Trophoblast cell (in vitro differentiated cells and primary cell): ENCODE data around the gene TMEM87B.

Experiments
- DNase-seq, 2 donors: peaks; one replicate each; pipeline ENCODE4 v3.0.0-alpha.2; 2016
- H2AFZ ChIP-seq: 2 replicates; pipeline ENCODE4 v1.6.1; 2013; ENCODE audit warnings: low read length, moderate library complexity, mild to moderate bottlenecking; ENCODE audit not compliant: insufficient read depth, poor library complexity
- H2AK5ac ChIP-seq: 2 replicates; pipeline ENCODE4 v1.6.1; 2013; ENCODE audit warnings: mild to moderate bottlenecking, low read length
- H2BK120ac ChIP-seq: 2 replicates; pipeline ENCODE4 v1.6.1; 2013; ENCODE audit warnings: low read length, mild to moderate bottlenecking, moderate library complexity; ENCODE audit not compliant: insufficient read depth, poor library complexity
- H2BK12ac ChIP-seq: 2 replicates; pipeline ENCODE4 v1.6.1; 2013; ENCODE audit warnings: mild to moderate bottlenecking, low read length, moderate library complexity
- H2BK5ac ChIP-seq: 2 replicates; pipeline ENCODE4 v1.6.1; 2013; ENCODE audit warnings: low read length, low read depth, moderate library complexity, mild to moderate bottlenecking; ENCODE audit not compliant: poor library complexity
- H3K14ac ChIP-seq: 2 replicates; pipeline ENCODE4 v1.6.1; 2013; ENCODE audit warnings: mild to moderate bottlenecking, low read length
- H3K18ac ChIP-seq: 2 replicates; pipeline ENCODE4 v1.6.1; 2013; ENCODE audit warnings: mild to moderate bottlenecking, low read length
- H3K23ac ChIP-seq: 2 replicates; pipeline ENCODE4 v1.6.1; 2013; ENCODE audit warnings: low read length
- H3K27ac ChIP-seq: 2 replicates; pipeline ENCODE4 v1.5.1; 2013; ENCODE audit warnings: low read depth, mild to moderate bottlenecking, inconsistent platforms, low read length, moderate library complexity
- H3K27me3 ChIP-seq: 2 replicates; pipeline ENCODE4 v1.6.1; 2013; ENCODE audit warnings: inconsistent platforms, mild to moderate bottlenecking, low read length, moderate library complexity; ENCODE audit not compliant: insufficient read depth
- H3K36me3 ChIP-seq, 2 experiments: 1 replicate in 1 of 2; 2 replicates in 1 of 2; pipeline ENCODE4 v1.6.1; 2013; ENCODE audit warnings: low read length in 2 of 2, mild to moderate bottlenecking in 2 of 2, moderate library complexity in 1 of 2; ENCODE audit not compliant: insufficient read depth in 2 of 2, control insufficient read depth in 1 of 2
- H3K4ac ChIP-seq: 2 replicates; pipeline ENCODE4 v1.6.1; 2013; ENCODE audit warnings: low read depth, mild to moderate bottlenecking, low read length, moderate library complexity
- H3K4me1 ChIP-seq, 2 experiments: 1 replicate in 1 of 2; 2 replicates in 1 of 2; pipeline ENCODE4 v1.6.1; 2013; ENCODE audit warnings: low read length in 2 of 2, mild to moderate bottlenecking in 2 of 2, moderate library complexity in 1 of 2; ENCODE audit not compliant: insufficient read depth in 2 of 2, control insufficient read depth in 1 of 2
- H3K4me2 ChIP-seq: 2 replicates; pipeline ENCODE4 v1.6.1; 2013; ENCODE audit warnings: inconsistent platforms, mild to moderate bottlenecking, low read length, moderate library complexity
- H3K4me3 ChIP-seq: 2 replicates; pipeline ENCODE4 v1.5.1; 2013; ENCODE audit warnings: mild to moderate bottlenecking, low read depth, low read length, inconsistent platforms
- H3K79me1 ChIP-seq: one replicate; pipeline ENCODE4 v1.6.1; 2013; ENCODE audit warnings: low read length
- H3K79me2 ChIP-seq: 2 replicates; pipeline ENCODE4 v1.6.1; 2013; ENCODE audit warnings: low read length, mild to moderate bottlenecking; ENCODE audit not compliant: control insufficient read depth, insufficient read depth, poor library complexity
- H3K9ac ChIP-seq: 2 replicates; pipeline ENCODE4 v1.6.1; 2013; ENCODE audit warnings: mild to moderate bottlenecking, low read length
- H3K9me3 ChIP-seq: 2 replicates; pipeline ENCODE4 v1.6.1; 2013; ENCODE audit warnings: low read depth, mild to moderate bottlenecking, control low read depth, inconsistent platforms, low read length; ENCODE audit not compliant: insufficient read depth
- H4K12ac ChIP-seq: 2 replicates; pipeline ENCODE4 v1.6.1; 2013; ENCODE audit warnings: low read depth, mild to moderate bottlenecking, low read length, moderate library complexity
- H4K8ac ChIP-seq: 2 replicates; pipeline ENCODE4 v1.6.1; 2013; ENCODE audit warnings: low read depth, mild to moderate bottlenecking, low read length, moderate library complexity
- H4K91ac ChIP-seq: one replicate; pipeline ENCODE4 v1.6.1; 2013; ENCODE audit warnings: low read depth, mild to moderate bottlenecking, low read length, moderate library complexity
- WGBS: extraction: QIAGEN DNeasy Blood & Tissue Kit; methylation state at CpG from one replicate; pipeline ENCODE4 v1.1.7; 2013; ENCODE audit warnings: missing lambda C conversion rate; ENCODE audit not compliant: insufficient read length, insufficient coverage; ENCODE audit errors: extremely low coverage; 5-methylcytosine and 5-hydroxymethylcytosine counted together

The TMEM87B gene

DNA sequence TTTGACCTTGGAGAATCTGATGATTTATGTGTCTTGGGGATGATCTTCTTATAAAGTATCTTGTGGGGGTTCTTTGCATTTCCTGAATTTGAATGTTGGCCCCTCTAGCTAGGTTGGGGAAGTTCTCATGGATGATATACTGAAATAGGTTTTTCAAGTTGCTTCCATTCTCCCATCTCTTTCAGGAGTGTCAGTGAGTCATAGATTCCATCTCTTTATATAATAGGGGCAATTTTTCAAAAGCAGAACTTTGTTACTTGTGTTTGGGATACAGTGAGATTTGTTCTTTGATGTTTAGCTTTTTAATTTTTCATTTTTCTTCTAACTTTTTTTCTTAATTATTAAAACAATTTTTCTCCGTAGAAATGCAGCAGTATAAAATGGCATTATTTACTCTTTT is 19.4 kb downstream of the TMEM87B start:
- no peak overlapping the region for H2BK5ac ChIP-seq
- no peak overlapping the region for H3K23ac ChIP-seq
- H3K4me3 ChIP-seq = no peak overlapping the region
- no peaks in the 10 kb centered on the region for H3K27me3 ChIP-seq
- H4K12ac ChIP-seq = no peak overlapping the region
- H3K27ac ChIP-seq = no peak overlapping the region
- H3K4me2 ChIP-seq = no peak overlapping the region
- no peak overlapping the region for H2BK120ac ChIP-seq
- H3K9ac ChIP-seq = no peak overlapping the region
- no CpG with 5 or more reads among the region's 1 CpG for WGBS
- H3K79me2 ChIP-seq = no peaks in the 10 kb centered on the region
- H3K36me3 ChIP-seq = peaks cover 15 to 16% of the 10 kb centered on the region in 2 experiments
- no peak overlapping the region for H4K8ac ChIP-seq
- no peak overlapping the region for H2AFZ ChIP-seq
- H3K14ac ChIP-seq = no peak overlapping the region
- H3K18ac ChIP-seq = no peak overlapping the region
- H2AK5ac ChIP-seq = no peak overlapping the region
- H3K4ac ChIP-seq = no peak overlapping the region
- H4K91ac ChIP-seq = no peak overlapping the region
- no peaks in the 10 kb centered on the region for H3K4me1 ChIP-seq
- DNase-seq = peak in 1 of 2 donors; percentile 4
- no peak overlapping the region for H2BK12ac ChIP-seq
- H3K79me1 ChIP-seq = no peaks in the 10 kb centered on the region
- no peaks in the 10 kb centered on the region for H3K9me3 ChIP-seq

DNA sequence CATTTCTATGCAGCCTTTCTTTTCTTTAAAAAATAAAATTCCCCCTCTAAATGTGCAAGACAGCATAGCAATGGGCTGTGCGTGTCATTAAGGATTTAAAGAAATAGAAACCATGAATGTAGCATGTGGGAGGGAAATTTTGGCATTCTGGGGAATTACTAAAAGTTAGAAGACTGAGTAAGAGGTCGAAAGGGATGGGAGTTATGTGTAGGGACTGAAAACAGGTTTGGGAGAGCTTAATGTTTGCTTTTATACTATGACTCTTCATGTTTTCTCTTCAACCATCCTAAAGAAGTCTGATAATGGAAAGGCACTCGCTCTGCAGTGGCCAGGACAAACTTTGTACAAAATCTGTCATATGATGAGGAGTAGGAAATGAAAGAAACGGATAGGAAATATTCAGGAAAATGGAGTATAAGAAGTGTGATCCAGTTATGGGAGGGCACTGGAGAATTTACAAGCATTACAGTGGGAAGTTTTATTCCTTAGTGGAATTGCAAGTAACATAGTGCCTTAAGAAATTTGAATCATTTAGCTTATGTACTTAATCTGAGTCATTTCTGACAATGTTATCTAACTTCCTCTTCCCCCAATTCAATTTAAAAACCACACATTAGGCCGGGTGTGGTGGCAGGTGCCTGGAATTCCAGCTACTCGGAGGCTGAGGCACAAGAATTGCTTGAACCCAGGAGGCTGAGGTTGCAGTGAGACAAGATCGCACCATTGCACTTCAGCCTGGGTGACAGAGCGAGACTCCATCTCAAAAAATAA is 20.6 kb downstream of the TMEM87B start:
- H2AK5ac ChIP-seq = no peak overlapping the region
- no peak overlapping the region for H2BK5ac ChIP-seq
- H2BK120ac ChIP-seq = no peak overlapping the region
- WGBS = 100% methylated on average over 2 of the region's 8 CpGs
- no peak overlapping the region for H3K23ac ChIP-seq
- H3K79me1 ChIP-seq = no peaks in the 10 kb centered on the region
- no peak overlapping the region for H4K91ac ChIP-seq
- H2BK12ac ChIP-seq = no peak overlapping the region
- no peak overlapping the region for H3K4me3 ChIP-seq
- H4K12ac ChIP-seq = no peak overlapping the region
- peak overlapping the region; percentile 45 for H3K18ac ChIP-seq
- no peaks in the 10 kb centered on the region for H3K4me1 ChIP-seq
- no peak overlapping the region for H3K4me2 ChIP-seq
- peaks cover 15 to 19% of the 10 kb centered on the region in 2 experiments for H3K36me3 ChIP-seq
- DNase-seq = no peak
- no peaks in the 10 kb centered on the region for H3K9me3 ChIP-seq
- H3K9ac ChIP-seq = no peak overlapping the region
- H2AFZ ChIP-seq = no peak overlapping the region
- H4K8ac ChIP-seq = no peak overlapping the region
- H3K27ac ChIP-seq = no peak overlapping the region
- no peaks in the 10 kb centered on the region for H3K27me3 ChIP-seq
- H3K4ac ChIP-seq = no peak overlapping the region
- no peaks in the 10 kb centered on the region for H3K79me2 ChIP-seq
- H3K14ac ChIP-seq = no peak overlapping the region

DNA sequence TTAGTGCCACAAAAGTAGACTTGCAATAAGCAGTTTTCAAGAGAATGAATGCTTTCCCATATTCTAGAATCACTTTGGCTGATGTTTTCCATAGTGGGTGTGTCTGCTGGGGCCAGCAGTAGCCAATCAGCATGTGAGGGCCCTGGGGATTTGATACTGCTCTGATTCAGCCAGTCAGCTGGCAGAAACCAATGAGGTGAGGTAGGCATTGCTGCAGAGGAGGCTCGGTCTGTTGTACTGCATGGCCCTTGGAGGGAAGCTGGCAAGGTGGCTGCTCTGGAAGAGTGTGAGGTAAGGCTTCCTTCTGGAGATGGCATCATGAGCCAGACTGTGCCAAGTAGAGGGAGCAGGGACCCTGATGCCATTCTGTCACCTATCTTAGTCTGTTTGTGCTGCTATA is 22.7 kb downstream of the TMEM87B start:
- Histone ChIP-seq H4K8ac (no peak overlapping the region), H3K27me3 (no peaks in the 10 kb centered on the region), H2BK12ac (no peak overlapping the region), H3K79me1 (no peaks in the 10 kb centered on the region), H3K36me3 (peaks cover 14 to 30% of the 10 kb centered on the region in 2 experiments), H2AFZ (no peak overlapping the region), H3K14ac (no peak overlapping the region), H3K4me1 (no peaks in the 10 kb centered on the region), H3K4me2 (no peak overlapping the region), H3K4ac (no peak overlapping the region), H3K27ac (no peak overlapping the region), H3K9me3 (no peaks in the 10 kb centered on the region), H3K18ac (no peak overlapping the region), H3K23ac (no peak overlapping the region), H4K91ac (no peak overlapping the region), H2BK5ac (no peak overlapping the region), H3K4me3 (no peak overlapping the region), H4K12ac (no peak overlapping the region), H3K79me2 (no peaks in the 10 kb centered on the region), H3K9ac (peak overlapping the region; percentile 66), H2AK5ac (no peak overlapping the region), H2BK120ac (no peak overlapping the region)
- WGBS = no CpG with 5 or more reads among the region's 1 CpG
- no peak for DNase-seq

DNA sequence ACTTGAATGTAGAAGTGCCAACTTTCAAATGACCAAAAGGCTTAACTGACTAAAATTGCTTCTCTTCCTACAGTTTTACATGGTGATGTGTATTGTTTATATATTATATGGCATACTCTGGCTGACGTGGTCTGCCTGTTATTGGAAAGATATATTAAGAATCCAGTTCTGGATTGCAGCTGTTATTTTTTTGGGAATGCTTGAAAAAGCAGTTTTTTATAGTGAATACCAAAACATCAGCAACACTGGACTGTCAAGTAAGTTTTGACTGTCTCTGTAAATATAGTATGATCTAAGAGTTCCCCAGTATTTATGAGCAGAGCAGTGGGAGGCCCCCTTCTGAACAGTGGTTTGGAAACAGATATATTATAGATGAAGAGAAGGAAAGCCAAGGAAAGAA is 26.2 kb downstream of the TMEM87B start:
- Histone ChIP-seq H3K18ac (no peak overlapping the region), H4K12ac (no peak overlapping the region), H3K79me1 (no peaks in the 10 kb centered on the region), H3K27me3 (no peaks in the 10 kb centered on the region), H3K27ac (no peak overlapping the region), H3K4me3 (no peak overlapping the region), H3K9me3 (no peaks in the 10 kb centered on the region), H3K36me3 (peaks cover 14 to 41% of the 10 kb centered on the region in 2 experiments), H3K9ac (no peak overlapping the region), H3K4ac (no peak overlapping the region), H2BK12ac (no peak overlapping the region), H3K14ac (no peak overlapping the region), H3K23ac (no peak overlapping the region), H3K79me2 (no peaks in the 10 kb centered on the region), H2AFZ (no peak overlapping the region), H3K4me2 (no peak overlapping the region), H4K91ac (no peak overlapping the region), H2BK5ac (no peak overlapping the region), H2BK120ac (no peak overlapping the region), H2AK5ac (no peak overlapping the region), H3K4me1 (no peaks in the 10 kb centered on the region), H4K8ac (no peak overlapping the region)
- no CpG with 5 or more reads among the region's 1 CpG for WGBS
- no peak for DNase-seq
